Mucosa of gallbladder (tissue), 1 donor: ENCODE data around the gene ADGB. TPM values are rescaled to one million over a fixed set of nuclear protein-coding genes. Genes with fewer than 3 reads are reported as not detected.
"Not testable (repeated sequence)": the region's sequence is repeated elsewhere in the genome, so short reads cannot be mapped to it uniquely, and the experiment has no call there.

ENCODE experiments used
- DNase-seq: peaks from one replicate; pipeline ENCODE4 v3.0.0-alpha.2; 2020; ENCODE audit warnings: low spot score
- total RNA-seq: library from RNA; stranded (reverse); gene quantifications from one replicate; pipeline ENCODE4 v1.2.1, GENCODE V29; 2021
- donor health status: DM: no; HTN: no; CAD: no.

The ADGB gene
- total RNA-seq, 1 donor from 2014 or later = not detected

- no peak for DNase-seq
Observed at GRCh38 chr6:146767632-146768031, 168.9 kb downstream of the ADGB start.

- no peak for DNase-seq
Observed at GRCh38 chr6:146768722-146769121, 169.9 kb downstream of the ADGB start.

GRCh38 chr6:146770275-146770964 is 171.6 kb downstream of the ADGB start:
- no peak for DNase-seq

GRCh38 chr6:146770965-146771735 is 172.4 kb downstream of the ADGB start:
- DNase-seq = peak; percentile 14

- DNase-seq = no peak
Observed at GRCh38 chr6:146775220-146775619, 176.4 kb downstream of the ADGB start.

GRCh38 chr6:146781836-146782235 is 183.1 kb downstream of the ADGB start:
- DNase-seq = no peak

- DNase-seq = no peak
Observed at GRCh38 chr6:146785001-146785585, 186.3 kb downstream of the ADGB start.

GRCh38 chr6:146787876-146788508 is 189.2 kb downstream of the ADGB start:
- no peak for DNase-seq

GRCh38 chr6:146790561-146791091 is 191.9 kb downstream of the ADGB start:
- no peak for DNase-seq

- no peak for DNase-seq
Observed at GRCh38 chr6:146791930-146792329, 193.2 kb downstream of the ADGB start.

GRCh38 chr6:146793218-146793617 is 194.4 kb downstream of the ADGB start:
- DNase-seq = not testable (repeated sequence)

GRCh38 chr6:146795479-146796133 is 196.8 kb downstream of the ADGB start:
- DNase-seq = no peak

- not testable (repeated sequence) for DNase-seq
Observed at GRCh38 chr6:146803167-146803566, 204.4 kb downstream of the ADGB start.

- no peak for DNase-seq
Observed at GRCh38 chr6:146803601-146804000, 204.8 kb downstream of the ADGB start.

- no peak for DNase-seq
Observed at GRCh38 chr6:146805546-146806325, 207.0 kb downstream of the ADGB start.

GRCh38 chr6:146809014-146809413 is 210.2 kb downstream of the ADGB start:
- DNase-seq = not testable (repeated sequence)

- not testable (repeated sequence) for DNase-seq
Observed at GRCh38 chr6:146812811-146813321, 214.1 kb downstream of the ADGB start.

GRCh38 chr6:146813554-146813953 is 214.8 kb downstream of the ADGB start:
- no peak for DNase-seq

GRCh38 chr6:146814148-146814750 is 215.5 kb downstream of the ADGB start:
- DNase-seq = no peak
